Measurements from ENCODE around the gene ADAMTS20.
"Not testable (repeated sequence)": the region's sequence is repeated elsewhere in the genome, so short reads cannot be mapped to it uniquely, and the experiment has no call there.

The ADAMTS20 gene, protein sequence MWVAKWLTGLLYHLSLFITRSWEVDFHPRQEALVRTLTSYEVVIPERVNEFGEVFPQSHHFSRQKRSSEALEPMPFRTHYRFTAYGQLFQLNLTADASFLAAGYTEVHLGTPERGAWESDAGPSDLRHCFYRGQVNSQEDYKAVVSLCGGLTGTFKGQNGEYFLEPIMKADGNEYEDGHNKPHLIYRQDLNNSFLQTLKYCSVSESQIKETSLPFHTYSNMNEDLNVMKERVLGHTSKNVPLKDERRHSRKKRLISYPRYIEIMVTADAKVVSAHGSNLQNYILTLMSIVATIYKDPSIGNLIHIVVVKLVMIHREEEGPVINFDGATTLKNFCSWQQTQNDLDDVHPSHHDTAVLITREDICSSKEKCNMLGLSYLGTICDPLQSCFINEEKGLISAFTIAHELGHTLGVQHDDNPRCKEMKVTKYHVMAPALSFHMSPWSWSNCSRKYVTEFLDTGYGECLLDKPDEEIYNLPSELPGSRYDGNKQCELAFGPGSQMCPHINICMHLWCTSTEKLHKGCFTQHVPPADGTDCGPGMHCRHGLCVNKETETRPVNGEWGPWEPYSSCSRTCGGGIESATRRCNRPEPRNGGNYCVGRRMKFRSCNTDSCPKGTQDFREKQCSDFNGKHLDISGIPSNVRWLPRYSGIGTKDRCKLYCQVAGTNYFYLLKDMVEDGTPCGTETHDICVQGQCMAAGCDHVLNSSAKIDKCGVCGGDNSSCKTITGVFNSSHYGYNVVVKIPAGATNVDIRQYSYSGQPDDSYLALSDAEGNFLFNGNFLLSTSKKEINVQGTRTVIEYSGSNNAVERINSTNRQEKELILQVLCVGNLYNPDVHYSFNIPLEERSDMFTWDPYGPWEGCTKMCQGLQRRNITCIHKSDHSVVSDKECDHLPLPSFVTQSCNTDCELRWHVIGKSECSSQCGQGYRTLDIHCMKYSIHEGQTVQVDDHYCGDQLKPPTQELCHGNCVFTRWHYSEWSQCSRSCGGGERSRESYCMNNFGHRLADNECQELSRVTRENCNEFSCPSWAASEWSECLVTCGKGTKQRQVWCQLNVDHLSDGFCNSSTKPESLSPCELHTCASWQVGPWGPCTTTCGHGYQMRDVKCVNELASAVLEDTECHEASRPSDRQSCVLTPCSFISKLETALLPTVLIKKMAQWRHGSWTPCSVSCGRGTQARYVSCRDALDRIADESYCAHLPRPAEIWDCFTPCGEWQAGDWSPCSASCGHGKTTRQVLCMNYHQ (N-terminal part only)

DNA sequence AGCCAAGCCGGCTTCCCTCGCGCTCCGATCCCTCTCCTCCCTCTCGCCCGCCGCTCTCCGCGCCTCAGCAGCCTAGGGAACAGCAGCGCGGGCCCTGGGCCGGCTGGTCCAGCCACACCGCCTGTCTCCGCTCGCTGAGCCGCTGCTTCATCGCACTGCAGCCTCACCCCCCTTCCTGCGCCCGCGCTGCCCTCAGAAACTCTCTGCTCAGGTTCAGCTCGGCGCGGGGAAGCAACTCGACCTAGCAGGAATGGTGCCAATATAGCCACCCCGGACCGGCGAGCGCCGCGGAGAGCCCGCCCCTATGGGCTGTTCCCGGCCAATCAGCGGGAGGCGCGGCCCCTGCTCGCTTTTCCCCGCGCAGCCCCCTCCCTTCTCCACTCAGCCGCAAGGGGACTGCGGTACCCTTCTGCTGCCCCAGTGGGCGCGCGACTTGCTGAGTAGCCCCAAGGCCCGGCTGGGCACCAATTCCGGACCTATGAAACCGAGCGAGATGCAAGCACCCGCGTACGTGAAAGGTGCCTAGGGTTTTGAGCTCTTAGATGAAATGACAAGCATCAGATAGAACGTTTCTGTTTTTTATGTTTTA is at the start of gene ADAMTS20:
ADAMTS20 (minus strand) TSS at position 233 of the 589 bp plus-strand sequence. CDS start 282 bp downstream, outside the sequence.
- no peak for DNase-seq

DNA sequence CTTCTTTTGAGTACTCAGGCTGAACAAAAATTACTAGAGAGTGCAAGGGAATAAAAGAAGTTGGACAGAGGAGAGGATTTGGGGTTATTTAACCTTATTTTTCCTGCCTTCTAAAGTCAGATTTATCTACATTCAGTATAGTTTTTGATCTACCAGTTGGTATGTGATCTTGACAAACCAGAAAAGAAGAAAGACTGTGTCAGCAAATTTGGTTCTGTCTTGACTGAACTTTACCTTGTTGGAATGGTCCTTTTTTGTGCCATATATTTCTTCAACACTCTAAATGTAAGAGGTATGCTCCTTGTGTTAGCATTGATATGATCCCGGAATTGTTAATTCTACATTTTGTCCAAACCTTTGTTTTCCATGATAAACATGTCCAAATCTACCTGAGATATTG is 47.7 kb upstream of the ADAMTS20 start:
- no peak for DNase-seq

DNA sequence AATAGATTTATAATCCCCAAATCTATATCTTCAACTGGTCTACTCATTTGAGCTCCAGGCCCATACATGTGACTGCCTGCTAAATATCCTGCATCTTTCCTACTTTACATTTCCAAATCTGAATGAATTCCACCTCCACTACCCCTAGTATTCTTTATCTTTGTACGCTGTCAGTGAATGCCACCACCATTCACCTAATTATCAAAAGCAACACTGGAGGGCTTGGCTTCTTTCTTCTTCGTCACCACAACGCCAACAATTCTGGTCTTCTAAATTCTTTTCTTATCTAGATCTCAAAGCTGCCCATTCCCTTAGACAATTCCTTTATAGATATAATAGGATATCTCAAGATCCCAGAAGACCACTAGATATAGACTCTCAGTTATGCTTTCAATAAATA is 47.1 kb upstream of the ADAMTS20 start:
- DNase-seq: no peak

DNA sequence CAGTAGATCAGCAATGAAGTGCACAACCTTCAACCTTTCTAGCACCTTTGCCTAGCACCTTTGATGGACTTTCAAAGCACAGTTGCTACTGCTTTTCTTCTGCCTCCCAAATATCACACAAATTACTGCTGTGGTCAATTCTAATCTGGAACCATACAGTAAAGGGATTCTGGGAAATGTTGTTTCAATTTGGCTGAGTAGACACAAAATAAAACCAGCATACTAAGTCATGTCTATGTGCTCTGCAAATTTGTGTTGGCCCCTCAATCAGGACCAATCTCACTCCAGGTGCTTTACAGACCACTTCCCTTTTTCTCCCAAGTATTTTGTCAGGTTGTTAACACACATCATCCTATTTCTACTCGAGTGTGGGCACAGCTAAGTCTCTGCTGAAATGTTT is 38.3 kb upstream of the ADAMTS20 start:
- no peak for DNase-seq

DNA sequence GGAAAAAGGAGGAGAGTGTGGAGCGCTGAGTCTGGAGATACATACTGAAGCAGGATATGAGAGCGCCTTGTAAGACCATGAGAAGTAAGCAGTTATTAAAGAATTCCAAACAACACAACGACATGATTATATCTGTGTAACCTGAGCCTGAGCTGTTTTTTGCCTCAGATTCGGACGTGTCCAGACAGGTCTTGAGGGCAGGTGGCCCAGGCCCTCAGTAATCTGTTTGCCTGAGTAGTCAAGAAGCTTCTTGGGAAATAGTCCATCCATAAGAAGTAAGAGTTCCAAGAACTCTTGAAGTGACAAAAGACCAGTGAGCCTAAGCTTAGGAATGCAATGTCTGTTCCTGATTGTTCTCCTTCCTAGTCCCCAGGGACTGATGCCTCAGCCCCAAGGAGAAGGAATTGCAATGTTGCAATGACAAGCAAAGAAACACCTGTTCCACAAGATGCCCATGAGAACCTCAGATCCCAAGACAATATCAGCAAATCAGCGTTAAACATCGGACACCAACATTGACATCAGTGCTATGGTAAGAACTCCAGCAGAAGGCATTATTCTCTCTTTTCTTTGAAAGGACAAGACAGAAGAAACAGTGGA is 34.7 kb upstream of the ADAMTS20 start:
- DNase-seq: no peak

DNA sequence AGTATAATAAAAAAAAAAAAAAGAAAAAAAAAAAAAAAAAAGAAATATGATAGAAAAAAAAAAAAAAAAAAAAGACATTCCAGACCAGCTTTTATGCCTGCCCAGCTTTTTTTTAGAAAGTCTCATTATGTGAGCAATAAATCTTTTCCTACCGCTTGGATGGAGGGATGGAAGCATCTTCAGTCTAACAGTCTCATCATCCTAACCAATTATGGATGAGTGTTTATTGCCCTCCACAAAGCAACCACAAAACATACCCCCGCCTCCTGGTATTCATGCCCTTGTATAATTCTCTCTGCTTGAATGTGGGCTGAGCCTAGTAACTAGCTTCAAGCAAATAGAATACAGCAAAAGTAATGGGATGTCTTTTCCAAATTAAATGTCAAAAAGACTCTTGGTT is 33.7 kb upstream of the ADAMTS20 start:
- no peak for DNase-seq

DNA sequence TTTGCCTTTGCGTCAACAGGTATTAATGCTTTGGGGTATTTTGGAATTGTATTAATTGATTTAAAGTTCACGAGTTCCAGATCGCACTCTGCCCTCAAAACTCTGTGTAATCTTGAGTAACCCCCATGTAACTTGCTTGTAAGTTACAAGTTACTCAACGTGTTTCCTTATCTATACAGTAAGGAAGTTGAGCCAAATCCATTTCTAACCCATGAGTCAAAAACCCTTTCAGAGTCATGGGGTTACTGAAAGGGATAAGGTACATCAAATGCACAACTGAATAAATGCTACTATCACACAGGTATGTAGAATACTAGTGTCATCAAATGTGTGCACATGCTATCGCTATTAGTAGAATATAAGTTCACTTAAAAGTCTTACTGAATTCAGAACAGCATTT is 28.6 kb upstream of the ADAMTS20 start:
- DNase-seq: no peak

DNA sequence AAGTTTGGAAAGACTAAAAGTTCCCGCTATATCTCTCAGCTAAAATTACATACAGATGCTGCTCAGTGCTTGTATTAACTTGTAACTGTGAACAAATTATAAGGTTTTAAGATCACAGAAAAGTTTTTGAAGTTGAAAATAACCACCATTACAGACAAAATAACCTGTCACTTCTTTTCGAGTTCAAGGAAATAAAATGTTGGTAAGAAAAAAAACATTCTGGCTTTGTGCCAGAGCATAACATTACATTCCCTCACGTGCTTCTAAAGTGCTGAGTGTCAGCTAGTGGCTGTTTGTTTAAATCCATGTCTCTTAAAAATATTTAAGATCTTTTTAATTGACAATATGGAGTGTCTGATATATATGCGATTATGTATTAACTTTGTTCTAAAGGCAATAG is 27.2 kb upstream of the ADAMTS20 start:
- DNase-seq: no peak

DNA sequence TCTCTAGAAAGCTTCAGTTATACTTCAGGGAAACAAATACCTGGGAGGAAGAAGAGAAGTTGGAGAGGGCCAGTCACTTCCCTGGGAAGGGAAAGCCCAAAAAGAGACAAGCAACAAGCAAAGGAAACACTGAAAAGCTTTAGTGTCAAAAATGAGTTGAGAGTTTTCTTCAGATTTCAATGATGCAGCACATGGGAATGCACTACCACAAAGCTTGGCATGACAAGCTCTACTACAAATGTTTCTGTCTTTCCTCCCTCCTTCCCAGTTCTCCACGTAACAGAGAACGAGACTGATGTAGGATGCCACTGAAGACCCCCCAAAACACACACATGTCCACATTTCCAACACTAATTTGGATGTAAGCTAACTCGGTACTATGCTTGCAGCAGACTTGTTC is 26.8 kb upstream of the ADAMTS20 start:
- no peak for DNase-seq

DNA sequence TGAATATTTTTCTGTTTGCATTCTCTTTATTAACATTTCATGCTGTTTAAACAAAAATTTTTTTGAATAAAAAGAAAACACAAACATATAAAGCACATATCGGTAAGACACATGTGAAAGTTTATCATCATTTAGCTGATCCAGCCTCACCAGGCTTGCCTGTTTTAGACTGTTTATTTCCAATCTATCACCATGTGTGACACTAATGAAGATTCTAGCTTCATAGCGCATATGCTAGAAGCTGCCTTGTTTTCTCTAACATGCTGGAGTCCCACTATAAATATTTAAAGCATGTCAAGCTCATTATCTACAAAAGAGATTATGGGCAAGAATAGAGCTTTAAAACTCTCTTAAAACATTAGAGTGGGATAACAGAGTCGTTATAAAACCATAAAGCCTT is 25.4 kb upstream of the ADAMTS20 start:
- DNase-seq: no peak

DNA sequence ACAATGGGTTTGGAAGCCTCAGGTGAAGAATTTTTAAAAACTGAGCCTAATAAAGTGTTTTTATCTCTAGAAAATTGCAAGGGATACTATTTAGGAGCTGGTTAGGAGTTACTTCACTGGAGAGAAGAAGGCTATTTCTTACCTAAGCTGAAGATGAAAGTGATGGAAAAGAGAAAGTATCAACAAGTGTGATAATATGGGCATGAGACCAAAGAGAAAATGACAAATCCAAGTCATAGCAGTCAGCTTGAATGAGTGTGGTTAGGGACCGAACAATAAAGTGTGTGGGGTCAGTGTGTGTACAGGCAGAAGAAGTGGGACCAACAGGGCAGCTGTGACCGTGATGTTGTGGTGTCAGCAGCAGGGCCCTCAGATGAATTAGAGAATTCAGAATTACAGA is 24.2 kb upstream of the ADAMTS20 start:
- DNase-seq: no peak

DNA sequence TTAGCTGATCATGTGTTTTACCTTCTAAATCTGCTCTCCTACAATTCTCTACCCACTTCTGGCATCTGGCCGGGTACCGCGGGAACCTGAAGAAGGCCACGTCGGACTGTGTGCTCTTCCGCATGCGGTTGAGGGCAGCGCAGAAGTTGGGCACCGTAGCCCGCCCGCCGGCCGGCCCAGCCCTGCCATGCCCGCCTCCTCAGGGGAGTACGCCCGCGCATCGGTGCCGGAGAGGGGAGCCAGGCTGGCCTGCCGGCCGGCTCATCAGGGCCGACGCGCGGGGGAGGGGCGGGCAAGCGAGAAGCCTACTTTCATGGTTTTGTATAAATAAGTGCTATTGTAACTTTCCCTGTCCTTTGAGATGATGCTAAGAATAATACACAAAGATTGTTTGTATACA is 19.9 kb upstream of the ADAMTS20 start:
- no peak for DNase-seq

DNA sequence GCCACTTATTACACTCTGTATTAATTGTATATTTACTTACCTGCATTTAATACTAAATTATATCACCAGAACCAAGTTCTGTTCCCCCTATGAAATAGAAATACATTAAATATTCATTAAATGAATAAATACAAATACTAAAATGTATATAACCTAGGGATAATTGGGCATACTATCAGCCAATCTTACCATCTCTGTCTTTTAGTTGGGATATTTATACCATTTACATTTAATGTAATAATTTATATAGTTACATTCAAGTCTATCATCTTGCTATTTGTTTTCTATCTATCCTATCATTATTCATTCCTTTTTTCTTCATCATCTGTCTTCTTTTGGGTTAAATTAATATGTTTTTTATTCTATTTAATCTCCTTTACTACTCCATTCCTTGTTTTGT is 4.1 kb upstream of the ADAMTS20 start:
- DNase-seq: no peak

DNA sequence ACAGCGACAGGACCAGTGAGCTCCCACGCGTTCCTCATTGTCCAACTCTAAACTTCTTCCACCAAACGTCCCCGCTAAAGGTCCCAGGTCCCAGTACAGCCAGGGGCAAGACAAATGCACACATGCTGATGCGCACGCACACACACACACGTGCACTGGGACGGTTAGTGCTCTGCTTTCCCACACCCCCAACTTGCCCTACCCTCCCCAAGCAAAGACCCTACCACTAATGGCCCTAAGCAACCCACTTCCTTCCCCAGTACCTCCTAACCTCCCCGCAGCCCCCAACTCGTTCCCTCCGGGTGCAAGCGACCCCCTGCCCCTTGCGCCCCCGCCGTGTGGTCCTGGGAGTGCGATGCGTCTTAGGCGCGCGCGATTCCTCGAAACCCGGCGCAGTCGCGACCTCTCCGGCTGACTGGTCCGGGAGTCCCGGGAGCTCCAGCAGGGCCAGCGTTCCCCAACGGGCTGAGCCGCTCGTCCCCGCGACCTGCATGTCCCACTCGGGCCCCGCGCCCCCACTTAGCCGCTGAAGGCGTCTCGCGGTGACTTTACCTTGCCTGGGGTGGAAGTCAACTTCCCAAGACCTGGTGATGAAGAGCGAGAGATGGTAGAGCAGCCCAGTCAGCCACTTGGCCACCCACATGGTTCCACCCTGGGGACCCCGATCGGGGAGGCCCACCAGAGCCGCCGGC is 578 bp downstream of the ADAMTS20 start:
- DNase-seq: no peak

DNA sequence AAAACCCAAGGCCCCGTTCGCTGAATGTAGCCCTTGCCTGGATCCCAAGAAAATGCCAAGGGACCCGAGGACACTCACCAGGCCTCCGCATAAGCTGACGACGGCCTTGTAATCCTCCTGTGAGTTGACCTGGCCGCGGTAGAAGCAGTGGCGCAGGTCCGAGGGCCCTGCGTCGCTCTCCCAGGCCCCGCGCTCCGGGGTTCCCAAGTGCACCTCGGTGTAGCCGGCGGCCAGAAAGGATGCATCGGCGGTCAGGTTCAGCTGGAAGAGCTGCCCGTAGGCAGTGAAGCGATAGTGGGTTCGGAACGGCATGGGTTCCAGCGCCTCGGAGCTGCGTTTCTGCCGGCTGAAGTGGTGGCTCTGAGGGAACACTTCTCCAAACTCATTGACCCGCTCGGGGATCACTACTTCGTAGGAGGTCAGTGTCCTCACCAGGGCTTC is 1.2 kb downstream of the ADAMTS20 start:
- DNase-seq: no peak

DNA sequence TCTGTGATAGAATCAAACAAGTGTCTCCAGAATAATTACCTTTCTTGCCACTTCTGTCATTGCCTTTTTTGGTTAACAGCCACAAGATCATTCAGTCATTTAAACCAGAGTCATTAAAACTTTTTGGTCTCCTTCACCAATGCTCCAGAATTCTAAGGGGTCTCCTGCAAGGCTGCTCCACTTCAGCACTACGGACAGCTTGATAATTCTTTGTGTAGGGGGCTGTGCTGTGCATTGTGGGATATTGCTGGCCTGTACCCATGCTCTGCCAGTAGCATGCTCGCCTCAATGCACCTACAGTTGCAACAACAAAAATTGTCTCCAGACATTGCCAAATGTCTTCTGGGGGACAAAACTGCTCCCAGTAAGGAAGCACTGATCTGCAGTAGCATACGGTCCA is 7.3 kb downstream of the ADAMTS20 start:
- DNase-seq: no peak

DNA sequence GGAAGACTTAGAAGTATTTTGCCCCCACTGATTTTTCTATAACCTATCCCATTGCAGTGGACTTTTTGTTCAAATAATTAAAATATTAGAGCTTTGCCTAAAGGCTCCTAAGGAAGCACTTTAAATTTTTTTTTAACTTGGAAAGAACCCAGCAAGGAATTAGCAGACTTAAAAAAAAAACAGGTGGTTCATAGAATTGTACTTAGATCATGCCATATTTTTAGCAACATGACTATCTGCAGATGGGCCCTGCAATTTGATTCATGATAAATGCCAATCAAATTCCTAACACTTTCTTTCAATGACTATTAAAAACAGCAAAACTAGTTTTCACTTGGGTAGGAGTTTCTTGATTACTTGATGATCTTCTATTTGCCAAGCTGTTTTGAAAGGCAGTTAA is 11.5 kb downstream of the ADAMTS20 start:
- no peak for DNase-seq

DNA sequence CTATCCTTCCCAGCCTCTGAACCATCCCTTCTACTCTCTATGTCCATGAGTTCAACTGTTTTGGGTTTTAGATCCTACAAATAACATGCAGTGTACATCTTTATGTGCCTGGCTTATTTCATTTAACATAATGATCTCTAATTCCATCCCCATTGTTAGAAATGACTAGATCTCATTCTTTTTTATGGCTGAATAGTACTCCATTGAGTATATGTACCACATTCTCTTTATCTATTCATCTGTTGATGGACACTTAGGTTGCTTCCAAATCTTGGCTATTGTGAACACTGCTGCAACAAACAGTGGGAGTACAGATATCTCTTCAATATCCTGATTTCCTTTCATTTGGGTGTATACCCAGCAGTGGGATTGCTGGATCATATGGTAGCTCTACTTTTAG is 14.3 kb downstream of the ADAMTS20 start:
- not testable (repeated sequence) for DNase-seq

DNA sequence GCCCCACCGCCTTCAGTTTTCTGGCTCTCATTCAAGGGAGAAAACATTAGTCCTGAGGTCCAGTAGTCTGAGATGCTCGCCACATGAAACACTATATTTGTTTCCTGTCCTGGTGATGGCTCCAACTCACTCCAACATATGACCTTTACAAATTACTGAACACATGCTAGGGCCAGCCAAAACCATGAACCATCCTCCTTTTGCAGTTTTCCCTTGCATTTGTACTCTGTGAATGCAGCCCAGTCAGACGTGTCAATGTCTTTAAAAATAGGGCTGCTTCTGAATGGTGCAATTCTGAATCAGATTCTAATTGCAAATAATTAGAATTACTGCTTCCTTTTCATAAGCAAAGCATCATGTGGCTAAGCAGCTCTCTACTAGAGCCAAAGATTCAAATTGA is 36.0 kb downstream of the ADAMTS20 start:
- no peak for DNase-seq

DNA sequence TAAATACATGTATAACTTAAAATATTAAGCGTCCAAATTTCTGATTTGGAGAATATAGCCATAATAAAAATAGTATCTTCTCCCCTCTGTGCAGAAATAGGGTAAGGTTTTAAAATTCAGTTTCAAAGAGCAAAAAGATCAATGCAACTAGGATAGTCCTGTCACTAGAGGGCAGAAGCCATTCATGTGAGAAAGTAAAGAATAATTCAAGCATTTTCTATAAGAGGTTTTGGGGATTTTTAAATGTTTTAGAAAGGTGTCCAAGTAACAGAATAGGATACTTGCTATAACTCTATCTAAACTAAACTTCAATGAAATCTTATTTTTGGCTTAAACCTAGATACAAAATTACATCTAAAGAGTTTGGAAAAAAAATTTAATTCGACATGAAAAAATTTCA is 50.3 kb downstream of the ADAMTS20 start:
- no peak for DNase-seq

DNA sequence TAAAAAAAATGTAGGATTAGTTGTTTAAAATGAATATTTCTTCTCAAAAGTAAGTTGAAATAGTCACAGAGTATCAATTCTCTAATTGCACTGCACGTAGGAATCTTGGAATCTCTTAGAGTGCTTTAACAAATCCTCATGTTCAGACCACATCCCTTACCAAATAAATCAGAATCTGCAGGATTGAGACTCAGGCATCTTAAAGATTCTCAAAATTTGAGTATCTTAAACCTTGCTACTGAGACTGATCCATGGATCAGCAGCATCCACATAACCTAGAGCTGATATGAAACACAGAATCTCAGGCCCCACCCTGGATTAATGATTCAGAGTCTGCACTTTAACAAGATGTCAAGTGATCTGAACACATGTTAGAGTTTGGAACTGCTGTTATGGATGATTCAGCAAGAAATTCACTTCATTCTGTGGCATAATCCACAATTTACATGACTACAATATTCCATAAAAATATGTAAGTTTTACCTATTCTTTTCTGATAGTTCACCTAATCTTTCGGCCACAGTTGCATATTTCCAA is 58.7 kb downstream of the ADAMTS20 start:
- DNase-seq: no peak
